Stimulated activated CD8-positive, alpha-beta memory T cell treated with anti-CD3 and anti-CD28 coated beads, Interleukin-4, amount 100 ng/mL, for 24 hours (primary cell): ENCODE data around the gene ELL2.
A peak's percentile ranks its signal among the peaks of the same experiment; 100 is the strongest.
"Not testable (repeated sequence)": the region's sequence is repeated elsewhere in the genome, so short reads cannot be mapped to it uniquely, and the experiment has no call there.

Source experiments
- DNase-seq: peaks from one replicate; pipeline ENCODE4 v3.0.0-alpha.2; 2020; ENCODE audit warnings: low read depth

Gene ELL2

DNA sequence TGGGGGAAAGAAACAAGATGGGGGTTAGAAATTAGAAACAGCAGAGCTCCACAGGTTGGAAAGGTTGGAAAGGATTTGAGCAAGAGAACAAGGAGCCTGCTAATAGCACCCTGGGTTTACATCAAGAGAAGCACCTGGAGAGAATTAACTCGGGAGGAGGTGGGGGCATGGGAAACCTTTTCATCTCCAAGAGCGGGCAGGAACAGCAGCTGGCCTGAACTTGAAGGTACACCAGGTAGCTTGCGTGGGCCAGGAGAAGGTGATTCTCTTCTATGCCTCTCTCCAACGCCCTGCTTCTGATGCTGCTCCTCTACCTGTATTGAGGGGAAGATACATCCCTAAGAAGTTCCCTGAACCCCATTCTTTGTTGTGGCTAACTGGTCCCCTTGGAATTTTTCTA, 102.0 kb downstream of the ELL2 start:
- no peak for DNase-seq

DNA sequence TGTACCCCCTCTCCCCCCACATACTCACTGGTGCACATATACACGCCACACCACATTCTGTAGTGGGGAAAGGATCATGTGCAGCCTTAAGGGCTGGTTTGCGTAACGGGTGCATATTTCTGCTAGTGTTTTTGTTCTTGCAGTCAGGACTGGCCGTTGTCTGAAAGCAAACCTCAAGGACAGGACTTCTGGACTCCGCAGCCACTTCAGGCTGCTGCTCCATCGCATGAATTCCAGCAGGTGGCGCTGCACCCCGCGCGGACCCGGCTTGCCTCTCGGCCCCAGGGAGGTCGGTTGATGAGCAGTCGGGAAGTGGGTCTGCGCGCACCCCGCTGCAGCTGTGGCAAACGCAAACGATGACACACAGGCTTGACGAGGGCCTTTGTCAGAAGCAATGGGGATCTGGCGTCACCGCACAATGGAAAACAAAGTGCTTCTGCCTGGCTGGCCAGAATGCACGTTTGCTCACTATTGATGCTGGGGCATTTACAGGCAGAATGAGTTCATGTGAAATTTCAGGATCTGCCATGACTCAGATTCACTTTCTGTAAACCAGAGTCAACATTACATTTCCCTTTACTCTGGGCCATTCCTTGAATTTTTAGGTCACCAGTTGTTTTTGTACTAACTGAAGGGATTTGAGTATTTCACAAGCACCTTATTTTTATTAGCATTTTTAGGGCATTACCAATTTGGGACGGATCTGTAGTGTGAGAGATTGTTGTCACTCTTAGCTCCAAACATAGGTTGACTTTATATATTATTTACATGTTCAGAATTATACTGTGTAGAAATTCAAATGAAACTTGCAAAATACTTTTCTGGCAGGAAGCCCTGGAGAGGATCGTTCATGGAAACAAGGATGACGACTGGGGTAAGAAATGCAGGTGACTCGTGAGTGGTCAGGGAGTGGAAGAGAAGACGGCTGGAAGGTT, 102.7 kb downstream of the ELL2 start:
- peak; percentile 88 for DNase-seq

DNA sequence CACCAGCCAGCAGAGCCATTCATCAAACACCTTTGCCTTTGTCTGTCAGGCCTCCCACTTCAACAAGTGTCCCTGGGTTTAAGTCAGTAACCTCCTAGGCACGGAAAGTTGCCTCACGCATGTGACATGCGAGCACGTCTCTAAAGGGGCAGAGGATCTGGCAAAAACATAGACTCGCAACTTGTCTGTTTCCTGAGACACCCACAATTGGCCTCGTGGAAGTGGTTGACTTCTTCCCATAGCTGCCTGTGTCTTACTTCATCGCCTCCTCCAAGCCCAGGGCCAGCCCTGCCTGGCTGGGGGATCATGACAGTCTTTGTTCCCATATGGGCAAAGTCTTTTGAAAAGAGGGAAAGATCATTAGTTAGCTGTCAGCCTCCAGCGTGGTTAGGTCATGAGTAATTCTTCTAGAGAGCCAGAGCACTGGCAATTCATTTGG, 103.6 kb downstream of the ELL2 start:
- DNase-seq: no peak

DNA sequence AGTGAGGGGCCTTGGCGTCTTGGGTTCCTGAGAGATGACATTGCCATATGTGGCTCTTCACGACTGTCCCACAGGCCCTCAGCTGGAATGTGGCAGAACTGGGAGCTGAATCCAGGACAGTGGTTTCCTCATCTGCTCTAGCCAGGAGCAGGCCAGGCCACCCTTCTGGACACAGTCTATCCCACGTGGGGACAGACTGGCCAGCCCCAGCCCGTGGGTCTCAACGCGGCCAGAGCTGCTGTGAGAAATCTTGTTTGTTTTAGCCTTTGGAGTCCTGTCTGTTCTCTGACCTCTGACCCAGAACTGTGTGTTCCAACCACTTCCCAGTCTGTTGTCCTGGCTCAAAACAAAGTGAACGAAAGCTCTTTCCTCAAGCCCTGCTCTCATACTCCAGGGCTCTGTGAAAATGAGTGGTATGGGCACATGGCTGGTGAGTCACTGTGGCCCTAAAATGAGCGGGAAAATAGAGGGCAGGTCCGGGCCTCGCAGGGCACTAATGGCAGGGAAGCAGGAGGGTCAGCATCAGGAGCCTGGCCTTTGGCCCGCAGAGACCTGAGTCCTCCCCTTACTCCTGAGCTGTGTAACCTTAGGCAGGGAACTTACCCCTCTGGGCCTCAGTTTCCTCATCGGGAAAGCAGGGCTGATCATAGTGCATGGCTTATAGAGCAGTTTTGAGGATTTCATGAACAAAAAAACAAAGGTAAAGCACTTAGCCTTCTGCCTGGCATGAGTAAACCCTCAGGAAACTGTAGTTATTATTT, 104.3 kb downstream of the ELL2 start:
- no peak for DNase-seq

DNA sequence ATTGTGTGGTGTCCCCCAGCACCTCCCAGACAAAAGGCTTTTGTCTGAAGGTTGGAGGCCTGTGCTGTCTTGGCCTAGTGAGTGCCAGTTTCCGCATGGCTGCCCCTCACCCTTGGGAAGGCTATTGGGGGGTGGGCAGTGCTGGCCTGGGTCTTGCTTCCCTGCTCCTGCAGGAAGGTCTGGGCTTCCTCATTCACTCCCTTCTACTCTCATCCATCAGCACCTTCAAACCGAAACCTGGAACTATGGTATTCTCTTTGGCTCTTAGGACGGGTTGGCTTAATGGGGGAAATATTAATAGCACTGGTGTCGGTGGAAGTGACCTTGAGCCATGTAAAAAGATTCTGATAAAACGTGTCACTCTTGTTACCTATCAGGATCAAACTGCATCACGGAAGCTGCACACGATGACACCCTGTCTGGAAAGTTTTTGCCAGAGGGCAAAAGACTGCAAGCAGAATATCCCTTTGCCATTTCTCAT, 105.1 kb downstream of the ELL2 start:
- no peak for DNase-seq

- no peak for DNase-seq
Observed at GRCh38 chr5:95853490-95853889, 108.2 kb downstream of the ELL2 start.

GRCh38 chr5:95852567-95852966, 109.1 kb downstream of the ELL2 start:
- no peak for DNase-seq

DNA sequence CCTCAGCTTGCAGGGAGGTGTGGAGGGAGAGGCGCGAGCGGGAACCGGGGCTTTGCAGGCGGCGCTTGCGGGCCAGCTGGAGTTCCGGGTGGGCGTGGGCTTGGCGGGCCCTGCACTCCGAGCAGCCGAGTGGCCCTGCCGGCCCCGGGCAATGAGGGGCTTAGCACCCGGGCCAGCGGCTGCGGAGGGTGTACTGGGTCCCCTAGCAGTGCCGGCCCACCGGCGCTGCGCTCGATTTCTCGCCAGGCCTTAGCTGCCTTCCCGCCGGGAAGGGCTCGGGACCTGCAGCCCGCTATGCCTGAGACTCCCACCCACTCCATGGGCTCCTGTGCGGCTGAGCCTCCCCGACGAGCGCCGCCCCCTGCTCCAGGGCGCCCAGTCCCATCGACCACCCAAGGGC, 110.5 kb downstream of the ELL2 start:
- DNase-seq: not testable (repeated sequence)

DNA sequence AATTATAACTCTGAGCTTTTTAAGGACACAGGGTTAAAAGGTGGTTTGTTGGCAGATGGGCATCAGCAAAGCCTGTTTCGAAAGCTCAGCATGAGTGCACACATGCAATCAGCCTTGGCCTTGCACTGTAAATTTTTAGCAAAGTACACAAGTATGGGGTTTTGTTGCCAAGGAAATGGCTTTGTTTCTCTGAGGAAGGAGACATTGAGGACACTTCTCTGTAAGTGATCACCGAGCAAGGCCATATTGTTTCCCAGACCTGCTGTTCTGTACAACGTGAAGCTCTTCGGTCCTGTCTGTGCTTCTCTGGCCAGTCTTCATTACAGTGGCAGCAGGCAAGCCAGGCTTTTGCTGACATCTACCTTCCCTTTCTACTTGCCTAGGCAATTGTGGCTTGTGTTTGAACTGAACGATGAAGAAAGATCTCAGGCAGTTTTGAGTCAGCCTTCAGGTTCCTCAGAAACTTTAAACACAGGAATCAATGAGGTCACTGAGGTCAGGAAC, 111.2 kb downstream of the ELL2 start:
- DNase-seq: no peak

GRCh38 chr5:95848701-95849100, 113.0 kb downstream of the ELL2 start:
- DNase-seq: no peak

DNA sequence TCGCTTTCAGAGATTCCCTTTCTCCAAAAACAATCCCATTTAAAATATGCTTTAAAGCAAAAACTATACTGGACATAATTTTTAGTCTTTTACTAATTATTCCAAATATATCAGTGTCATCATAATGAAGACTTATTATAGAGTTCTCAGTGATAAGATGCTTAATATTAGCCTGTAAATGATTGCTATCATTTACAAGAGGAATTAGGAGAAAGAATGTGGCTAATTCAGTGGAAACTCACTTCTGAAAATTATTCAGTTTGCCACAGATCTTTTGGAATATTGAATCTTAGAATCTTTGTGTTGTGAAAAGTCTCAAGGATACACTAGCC, 114.4 kb downstream of the ELL2 start:
- no peak for DNase-seq

GRCh38 chr5:95846554-95847260, 114.9 kb downstream of the ELL2 start:
- DNase-seq: peak; percentile 37

GRCh38 chr5:95845391-95845790, 116.3 kb downstream of the ELL2 start:
- DNase-seq: no peak

GRCh38 chr5:95843733-95844223, 117.9 kb downstream of the ELL2 start:
- DNase-seq: no peak

- peak; percentile 49 for DNase-seq
Observed at GRCh38 chr5:95842854-95843544, 118.7 kb downstream of the ELL2 start.

DNA sequence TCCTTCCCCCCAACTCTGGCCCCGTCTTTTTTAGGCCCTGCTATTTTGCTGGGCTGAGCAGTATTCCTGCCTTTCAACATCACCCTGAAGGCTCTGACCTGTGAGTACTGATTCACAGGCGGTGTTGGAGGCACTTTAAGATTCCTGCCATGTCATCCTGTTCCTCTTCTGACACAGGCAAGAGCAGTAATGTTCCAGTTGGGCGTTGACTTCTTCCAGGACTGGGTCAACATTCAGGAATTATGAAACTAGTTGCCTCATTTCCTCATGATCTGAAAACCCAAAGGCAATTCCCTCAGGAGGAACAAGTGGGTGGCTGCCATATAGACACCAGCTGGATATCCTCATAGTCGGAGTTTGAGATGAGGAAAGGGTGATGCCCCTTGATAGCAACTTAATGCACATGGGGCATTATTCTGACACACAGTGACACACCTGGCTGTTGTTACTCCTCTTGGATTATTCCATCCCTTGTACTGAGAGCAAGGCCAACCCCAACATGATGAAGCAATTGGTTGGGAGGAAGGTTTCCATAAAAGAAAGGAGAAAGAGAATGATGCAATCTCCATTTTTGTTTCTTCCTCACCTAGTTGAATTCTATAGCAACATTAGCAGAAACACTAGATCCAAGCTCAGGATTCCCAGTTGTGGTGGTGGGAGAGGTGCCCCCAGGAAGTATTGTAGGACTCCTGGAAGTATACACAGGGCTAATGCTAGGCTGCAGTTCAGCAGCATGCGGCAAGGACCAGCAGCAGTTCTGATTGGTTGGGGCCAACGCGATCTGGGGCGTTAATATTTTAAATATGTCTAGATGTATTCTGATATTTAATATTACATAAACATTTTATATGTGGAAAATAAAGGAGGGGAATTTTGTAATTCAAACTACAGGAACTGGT, 119.5 kb downstream of the ELL2 start:
- DNase-seq: no peak

GRCh38 chr5:95840956-95841705, 120.5 kb downstream of the ELL2 start:
- no peak for DNase-seq

DNA sequence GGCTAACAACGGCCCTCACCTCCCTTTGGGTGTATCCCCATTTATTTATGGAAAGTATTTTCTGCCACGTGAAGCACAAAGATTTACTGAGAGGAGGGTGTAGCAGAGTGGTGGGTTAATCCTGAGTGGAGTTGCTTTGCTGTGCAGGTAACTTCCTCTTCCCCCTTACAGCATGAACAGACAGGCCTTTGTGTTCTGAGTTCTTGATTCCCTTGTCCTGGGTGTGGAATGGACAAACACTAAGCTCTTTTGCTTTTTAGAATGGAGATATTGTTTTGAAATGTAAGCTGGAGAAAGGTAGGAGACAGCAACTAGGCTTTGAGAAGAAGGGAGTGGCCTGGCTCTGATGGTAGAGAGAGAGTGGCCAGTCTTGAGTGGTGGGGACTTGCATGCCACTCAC, 122.0 kb downstream of the ELL2 start:
- no peak for DNase-seq

GRCh38 chr5:95838556-95838955, 123.1 kb downstream of the ELL2 start:
- no peak for DNase-seq
